Right lobe of liver (tissue), 4 donors: ENCODE data around the gene MEGF9.

Experiments used
- CTCF ChIP-seq, 4 donors: fragments of 200-600 bp in 3 of 4; fragments of 450-650 bp in 1 of 4; IDR thresholded peaks; one replicate each; pipeline versions ENCODE4 v1.5.1 to v1.8.0; 2016 to 2022; ENCODE audit warnings: antibody characterized with exemption in 4 of 4, mild to moderate bottlenecking in 2 of 4
- POLR2A ChIP-seq: fragments of 450-650 bp; IDR thresholded peaks from one replicate; pipeline ENCODE4 v1.6.1; 2017; ENCODE audit warnings: antibody characterized with exemption, mild to moderate bottlenecking
- donor health status: DM: no; HTN: no; CAD: no.
- donor health status: DM: no; HTN: no; CAD: no.
- donor health status: DM: no; HTN: yes; CAD: no.

- TF ChIP-seq CTCF (IDR thresholded peaks at IDR 0.05) (peak in 3 of 4 donors; percentile 5 to 39 (median 14)), POLR2A (no peak)
Observed at GRCh38 chr9:120729791-120730241, 15.5 kb upstream of the MEGF9 start.
